PC-3 (cell line): ENCODE results near the gene CLIC2. TPM values are rescaled to one million over a fixed set of nuclear protein-coding genes. Genes with fewer than 3 reads are reported as not detected.

Experiments
- ATAC-seq: fragments of 200-7000 bp; cut with Tn5 transposase; 2 replicates; pipeline ENCODE4 v1.9.1; 2020; ENCODE audit warnings: mild to moderate bottlenecking, moderate library complexity
- BruUV-seq: library from RNA; stranded (reverse); fragments of 400-500 nt; replicated peaks from 2 replicates; lab custom pipeline; 2021; lab: Mats Ljungman, UMichigan
- CTCF ChIA-PET: fragments of 300-600 bp; sonication (Branson Sonifier 250); formaldehyde crosslinking; loops from one replicate; lab custom pipeline; 2022; ENCODE audit warnings: antibody characterized with exemption; lab: Charles Lee
- POLR2A ChIA-PET: fragments of 300-600 bp; sonication (Branson Sonifier 250); formaldehyde crosslinking; loops from one replicate; lab custom pipeline; 2022; ENCODE audit warnings: antibody characterized with exemption; ENCODE audit not compliant: unreplicated experiment; lab: Charles Lee
- DNase-seq: peaks from one replicate; pipeline ENCODE4 v3.0.0-alpha.2; 2015
- H2AFZ ChIP-seq: fragments of 300-600 bp; sonication (generic); 2 replicates; pipeline ENCODE4 v1.6.0; 2016; ENCODE audit warnings: antibody characterized with exemption, low read length
- H3F3A ChIP-seq: fragments of 300-600 bp; sonication (generic); one replicate; pipeline ENCODE4 v1.6.0; 2017; ENCODE audit warnings: antibody characterized with exemption, low read length, control low read depth, mild to moderate bottlenecking; ENCODE audit not compliant: unreplicated experiment
- H3K27ac ChIP-seq: fragments of 300-600 bp; sonication (generic); 2 replicates; pipeline ENCODE4 v1.5.1; 2016; ENCODE audit warnings: mild to moderate bottlenecking, low read length
- H3K27me3 ChIP-seq: fragments of 300-600 bp; sonication (generic); 2 replicates; pipeline ENCODE4 v1.6.1; 2016; ENCODE audit warnings: low read length, mixed read lengths
- H3K36me3 ChIP-seq: fragments of 300-600 bp; sonication (generic); 2 replicates; pipeline ENCODE4 v1.6.1; 2016; ENCODE audit warnings: low read depth, mixed run types, low read length, mixed read lengths
- H3K4me1 ChIP-seq: fragments of 300-600 bp; sonication (generic); 2 replicates; pipeline ENCODE4 v1.5.1; 2016; ENCODE audit warnings: low read length; ENCODE audit not compliant: insufficient read depth
- H3K4me2 ChIP-seq: fragments of 300-600 bp; sonication (generic); 2 replicates; pipeline ENCODE4 v1.6.0; 2016; ENCODE audit warnings: low read length
- H3K4me3 ChIP-seq: fragments of 300-600 bp; sonication (generic); 2 replicates; pipeline ENCODE4 v1.5.1; 2016; ENCODE audit warnings: mild to moderate bottlenecking, low read length, mixed read lengths
- H3K79me2 ChIP-seq: fragments of 300-600 bp; sonication (generic); 2 replicates; pipeline ENCODE4 v1.6.1; 2017; ENCODE audit warnings: low read length, mixed read lengths
- H3K9ac ChIP-seq: fragments of 300-600 bp; sonication (generic); 2 replicates; pipeline ENCODE4 v1.6.0; 2016; ENCODE audit warnings: mild to moderate bottlenecking, low read length
- H3K9me2 ChIP-seq: fragments of 300-600 bp; sonication (generic); replicated peaks from 2 replicates; pipeline ENCODE4 v1.6.1; 2016; ENCODE audit warnings: mixed run types, low read length, mixed read lengths
- H3K9me3 ChIP-seq: fragments of 300-600 bp; sonication (generic); 2 replicates; pipeline ENCODE4 v1.6.1; 2016; ENCODE audit warnings: low read length, mixed read lengths
- H4K20me1 ChIP-seq: fragments of 300-600 bp; sonication (generic); 2 replicates; pipeline ENCODE4 v1.6.1; 2016; ENCODE audit warnings: low read length, mixed read lengths
- EZH2 ChIP-seq: fragments of 300-600 bp; sonication (generic); IDR thresholded peaks from one replicate; pipeline ENCODE4 v1.6.1; 2017; ENCODE audit warnings: antibody characterized with exemption, mild to moderate bottlenecking, low read length; ENCODE audit not compliant: unreplicated experiment
- EZH2phosphoT487 ChIP-seq: fragments of 300-600 bp; sonication (generic); IDR thresholded peaks from 2 replicates; pipeline ENCODE4 v1.6.1; 2018; ENCODE audit warnings: mild to moderate bottlenecking, antibody characterized with exemption, low read length, borderline replicate concordance
- intact Hi-C: fragments of 100-400 bp; cut with micrococcal nuclease; formaldehyde crosslinking; loops from 2 replicates; pipeline ENCODE4 v1.9.0; 2023
- total RNA-seq: library from RNA; depleted of rRNA; stranded (reverse); fragments of >200 nt; gene quantifications from 2 replicates; pipeline ENCODE4 v1.2.3, GENCODE V29; 2014
- TF ChIP-seq, protein P1 (sequence below): fragments of 300-600 bp; sonication (generic); conservative IDR thresholded peaks from 2 replicates; pipeline ENCODE4 v1.5.1; 2017; ENCODE audit warnings: antibody characterized with exemption, low read depth, mild to moderate bottlenecking, low read length

CLIC2 gene
- total RNA-seq, 1 experiment from 2014 or later, result not detected

DNA sequence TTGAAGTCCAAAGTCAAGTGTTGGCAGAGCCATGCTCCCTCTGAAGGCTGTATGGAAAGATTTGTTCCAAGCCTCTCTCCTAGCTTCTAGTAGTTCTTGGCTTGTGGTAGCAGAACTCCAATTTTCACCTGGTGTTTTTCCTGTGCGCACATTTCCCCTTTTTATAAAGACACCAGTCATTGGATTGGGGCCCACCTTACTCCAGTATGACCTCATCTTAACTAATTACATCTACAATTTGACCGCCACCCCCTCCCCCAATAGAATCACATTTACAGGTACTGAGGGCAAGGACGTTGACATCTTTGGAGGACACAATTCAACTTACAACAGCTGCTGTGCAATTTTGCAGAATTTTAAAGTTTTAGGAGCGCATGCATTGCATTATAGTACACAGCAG lies 86.9 kb downstream of the CLIC2 start:
- no peaks in the 10 kb centered on the region for H3K4me1 ChIP-seq
- H3K79me2 ChIP-seq, result no peaks in the 10 kb centered on the region
- no peaks in the 10 kb centered on the region for H3K9me2 ChIP-seq
- POLR2A ChIA-PET, result no interaction called here
- ATAC-seq (no peak), DNase-seq (no peak)
- H3K27me3 ChIP-seq, result no peaks in the 10 kb centered on the region
- H3K9me3 ChIP-seq, result no peaks in the 10 kb centered on the region
- no peak overlapping the region for H3K4me3 ChIP-seq
- BruUV-seq, result no TSS peak
- no peak overlapping the region for H3K27ac ChIP-seq
- no peaks in the 10 kb centered on the region for H4K20me1 ChIP-seq
- no peak for TF ChIP-seq EZH2
- TF ChIP-seq, protein P1, sequence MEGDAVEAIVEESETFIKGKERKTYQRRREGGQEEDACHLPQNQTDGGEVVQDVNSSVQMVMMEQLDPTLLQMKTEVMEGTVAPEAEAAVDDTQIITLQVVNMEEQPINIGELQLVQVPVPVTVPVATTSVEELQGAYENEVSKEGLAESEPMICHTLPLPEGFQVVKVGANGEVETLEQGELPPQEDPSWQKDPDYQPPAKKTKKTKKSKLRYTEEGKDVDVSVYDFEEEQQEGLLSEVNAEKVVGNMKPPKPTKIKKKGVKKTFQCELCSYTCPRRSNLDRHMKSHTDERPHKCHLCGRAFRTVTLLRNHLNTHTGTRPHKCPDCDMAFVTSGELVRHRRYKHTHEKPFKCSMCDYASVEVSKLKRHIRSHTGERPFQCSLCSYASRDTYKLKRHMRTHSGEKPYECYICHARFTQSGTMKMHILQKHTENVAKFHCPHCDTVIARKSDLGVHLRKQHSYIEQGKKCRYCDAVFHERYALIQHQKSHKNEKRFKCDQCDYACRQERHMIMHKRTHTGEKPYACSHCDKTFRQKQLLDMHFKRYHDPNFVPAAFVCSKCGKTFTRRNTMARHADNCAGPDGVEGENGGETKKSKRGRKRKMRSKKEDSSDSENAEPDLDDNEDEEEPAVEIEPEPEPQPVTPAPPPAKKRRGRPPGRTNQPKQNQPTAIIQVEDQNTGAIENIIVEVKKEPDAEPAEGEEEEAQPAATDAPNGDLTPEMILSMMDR, result no peak
- no peaks in the 10 kb centered on the region for H3K36me3 ChIP-seq
- H2AFZ ChIP-seq, result no peak overlapping the region
- H3F3A ChIP-seq, result no peaks in the 10 kb centered on the region
- H3K9ac ChIP-seq, result no peak overlapping the region
- H3K4me2 ChIP-seq, result no peak overlapping the region
- intact Hi-C loops, result no loop called here
- CTCF ChIA-PET, result no interaction called here

DNA sequence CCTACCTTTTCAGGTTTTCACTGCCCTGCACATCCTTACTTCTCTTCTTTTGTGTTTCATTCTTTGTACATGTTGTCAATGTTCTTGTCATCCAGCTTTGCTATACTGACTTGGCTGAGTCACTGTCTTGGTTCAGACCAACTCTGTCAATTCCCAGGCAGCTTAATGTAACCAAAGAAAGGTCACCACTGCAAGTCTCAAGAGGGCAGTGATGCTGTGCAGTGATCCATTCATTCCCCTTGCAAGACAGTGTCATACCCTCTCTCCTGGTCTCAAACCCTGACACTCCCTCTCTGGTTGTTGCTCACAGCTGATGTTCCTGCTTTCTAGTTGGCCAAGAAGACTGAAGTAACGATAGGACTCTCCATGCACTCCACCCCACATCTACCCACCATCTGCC lies 87.7 kb downstream of the CLIC2 start:
- BruUV-seq, result no TSS peak
- no peaks in the 10 kb centered on the region for H3K9me2 ChIP-seq
- no peak overlapping the region for H3K4me3 ChIP-seq
- H3K9me3 ChIP-seq, result no peaks in the 10 kb centered on the region
- ATAC-seq (no peak), DNase-seq (no peak)
- CTCF ChIA-PET, result no interaction called here
- H3K27ac ChIP-seq, result no peak overlapping the region
- no peaks in the 10 kb centered on the region for H3K36me3 ChIP-seq
- no peaks in the 10 kb centered on the region for H3K79me2 ChIP-seq
- no peaks in the 10 kb centered on the region for H3K27me3 ChIP-seq
- no peaks in the 10 kb centered on the region for H3F3A ChIP-seq
- no peak overlapping the region for H2AFZ ChIP-seq
- intact Hi-C loops, result no loop called here
- TF ChIP-seq EZH2, result no peak
- TF ChIP-seq EZH2phosphoT487, result no peak
- TF ChIP-seq, protein P1, result no peak
- H4K20me1 ChIP-seq, result no peaks in the 10 kb centered on the region
- no peak overlapping the region for H3K9ac ChIP-seq
- POLR2A ChIA-PET, result no interaction called here
- H3K4me1 ChIP-seq, result no peaks in the 10 kb centered on the region
- H3K4me2 ChIP-seq, result no peak overlapping the region

DNA sequence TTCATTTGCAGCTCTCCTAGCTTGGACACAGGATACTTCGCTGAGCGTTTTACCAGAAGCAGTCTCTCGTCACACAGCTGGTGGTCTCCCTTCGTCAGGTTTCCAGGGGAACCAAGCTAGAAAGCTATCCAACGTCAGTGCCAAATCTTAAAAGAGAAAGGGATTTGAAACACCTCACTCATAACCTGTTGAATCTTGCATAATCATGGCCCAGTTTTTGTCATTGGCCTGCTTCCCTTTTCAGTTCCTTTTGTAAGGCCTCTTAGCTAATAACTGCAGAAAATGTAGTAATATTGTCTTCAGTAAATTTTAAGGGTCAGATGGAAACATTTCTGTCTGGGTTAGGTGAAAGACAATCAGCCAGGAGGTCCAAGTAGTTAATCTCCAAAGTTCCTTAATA lies 92.1 kb downstream of the CLIC2 start:
- Histone ChIP-seq H3K4me2 (no peak overlapping the region), H3K4me3 (no peak overlapping the region), H3F3A (no peaks in the 10 kb centered on the region), H4K20me1 (no peaks in the 10 kb centered on the region), H3K9me2 (no peaks in the 10 kb centered on the region), H3K9me3 (no peaks in the 10 kb centered on the region), H3K9ac (no peak overlapping the region), H3K27ac (no peak overlapping the region), H2AFZ (no peak overlapping the region), H3K4me1 (no peaks in the 10 kb centered on the region), H3K36me3 (peaks cover 19% of the 10 kb centered on the region), H3K27me3 (no peaks in the 10 kb centered on the region), H3K79me2 (no peaks in the 10 kb centered on the region)
- no peak for TF ChIP-seq EZH2phosphoT487
- TF ChIP-seq EZH2, result no peak
- TF ChIP-seq, protein P1, result no peak
- POLR2A ChIA-PET, result no interaction called here
- ATAC-seq (no peak), DNase-seq (no peak)
- intact Hi-C loops, result no loop called here
- no TSS peak for BruUV-seq
- CTCF ChIA-PET, result no interaction called here
